HUDEP-2 (cell line): Measurements from ENCODE around the gene STX3.
"Not testable (repeated sequence)": the region's sequence is repeated elsewhere in the genome, so short reads cannot be mapped to it uniquely, and the experiment has no call there.

ENCODE experiments used
- DNase-seq, 76 experiments: peaks; one replicate each; lab custom pipeline; 2025; ENCODE audit not compliant: unreplicated experiment in 76 of 76; lab: John Stamatoyannopoulos, UW

The STX3 gene

GRCh38 chr11:59822989-59823566 lies 67.9 kb downstream of the STX3 start:
- peak in 67 of 76 experiments; percentile 7 to 86 (median 55) for DNase-seq

- DNase-seq = no peak
Measured at GRCh38 chr11:59829358-59829757, 74.2 kb downstream of the STX3 start.

GRCh38 chr11:59833602-59834001 lies 78.4 kb downstream of the STX3 start:
- no peak for DNase-seq

- no peak for DNase-seq
Measured at GRCh38 chr11:59839615-59840014, 84.4 kb downstream of the STX3 start.

GRCh38 chr11:59841514-59841913 lies 86.3 kb downstream of the STX3 start:
- no peak for DNase-seq

- no peak for DNase-seq
Measured at GRCh38 chr11:59842316-59842715, 87.1 kb downstream of the STX3 start.

- DNase-seq = no peak
Measured at GRCh38 chr11:59845399-59845798, 90.2 kb downstream of the STX3 start, which contains the start of gene CBLIF. Gene CBLIF, minus strand, starts transcription at chr11:59845499. Its CDS starts 46 bp downstream, at chr11:59845453.

- no peak for DNase-seq
Measured at GRCh38 chr11:59846556-59846955, 91.4 kb downstream of the STX3 start.

- no peak for DNase-seq
Measured at GRCh38 chr11:59847626-59848025, 92.5 kb downstream of the STX3 start.

- peak in 1 of 76 experiments; percentile 41 for DNase-seq
Measured at GRCh38 chr11:59848439-59848838, 93.3 kb downstream of the STX3 start.

- DNase-seq = no peak
Measured at GRCh38 chr11:59849129-59849528, 94.0 kb downstream of the STX3 start.

GRCh38 chr11:59849551-59849950 lies 94.4 kb downstream of the STX3 start:
- not testable (repeated sequence) for DNase-seq

GRCh38 chr11:59851416-59851815 lies 96.2 kb downstream of the STX3 start:
- not testable (repeated sequence) for DNase-seq

GRCh38 chr11:59854871-59855270 lies 99.7 kb downstream of the STX3 start:
- DNase-seq = no peak
